ENCODE data around the gene SPATC1L. TPM values are rescaled to one million over a fixed set of nuclear protein-coding genes. Genes with fewer than 3 reads are reported as not detected.

Gene SPATC1L
- total RNA-seq, 2 donors from 2014 or later, result 6.2 to 6.9 TPM

DNA sequence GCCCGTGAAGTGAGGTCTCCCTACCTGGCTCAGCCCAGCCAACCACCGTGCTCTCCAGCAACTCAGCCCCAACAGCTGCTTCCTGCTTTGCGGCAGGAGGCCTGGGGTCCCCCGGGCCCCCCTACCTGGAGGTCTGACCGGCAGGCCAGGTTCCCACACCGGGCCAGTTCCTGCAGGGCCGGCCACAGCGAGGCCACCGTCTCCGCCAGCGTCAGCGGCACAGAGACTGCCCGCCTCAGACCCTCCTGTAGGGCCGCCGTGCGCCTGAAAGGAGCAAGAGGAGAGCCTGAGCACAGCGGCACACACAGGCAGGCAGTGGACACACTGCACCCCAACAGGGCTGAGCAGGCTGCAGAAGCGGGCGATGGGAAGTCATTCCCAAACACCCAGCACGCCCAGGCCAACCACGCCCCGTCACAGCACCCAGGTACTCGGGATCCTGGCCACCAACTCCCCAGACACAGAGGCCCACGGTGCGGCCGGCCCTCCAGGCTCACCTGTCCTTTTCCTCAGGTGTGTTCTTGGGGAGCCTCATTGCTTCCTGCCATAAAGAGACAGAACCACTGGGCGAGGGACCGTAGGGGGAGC, 45.8 kb downstream of the SPATC1L start:
- Histone ChIP-seq H3K9ac (ENCODE audit: low read depth in 2 of 2, low read length in 2 of 2) (no peak overlapping the region), H3K36me3 (no peaks in the 10 kb centered on the region), H3K4me1 (no peaks in the 10 kb centered on the region), H3K27me3 (no peaks in the 10 kb centered on the region), H3K4me3 (no peak overlapping the region), H3K9me3 (no peaks in the 10 kb centered on the region), H3K27ac (no peak overlapping the region)
- no peak for DNase-seq
- no peak for TF ChIP-seq CTCF (IDR thresholded peaks at IDR 0.05)
- intact Hi-C loops (cut with DNase I), result no loop called here

- no peak overlapping the region for H3K27ac ChIP-seq
- H3K4me3 ChIP-seq, result no peak overlapping the region
- H3K9ac ChIP-seq (ENCODE audit: low read depth in 2 of 2, low read length in 2 of 2), result no peak overlapping the region
- no peak for DNase-seq
- intact Hi-C loops (cut with DNase I), result no loop called here
- H3K36me3 ChIP-seq, result no peaks in the 10 kb centered on the region
- no peaks in the 10 kb centered on the region for H3K27me3 ChIP-seq
- TF ChIP-seq CTCF (IDR thresholded peaks at IDR 0.05), result no peak
- H3K9me3 ChIP-seq, result no peaks in the 10 kb centered on the region
- no peaks in the 10 kb centered on the region for H3K4me1 ChIP-seq
Observed at GRCh38 chr21:46137908-46138307, 46.4 kb downstream of the SPATC1L start.

DNA sequence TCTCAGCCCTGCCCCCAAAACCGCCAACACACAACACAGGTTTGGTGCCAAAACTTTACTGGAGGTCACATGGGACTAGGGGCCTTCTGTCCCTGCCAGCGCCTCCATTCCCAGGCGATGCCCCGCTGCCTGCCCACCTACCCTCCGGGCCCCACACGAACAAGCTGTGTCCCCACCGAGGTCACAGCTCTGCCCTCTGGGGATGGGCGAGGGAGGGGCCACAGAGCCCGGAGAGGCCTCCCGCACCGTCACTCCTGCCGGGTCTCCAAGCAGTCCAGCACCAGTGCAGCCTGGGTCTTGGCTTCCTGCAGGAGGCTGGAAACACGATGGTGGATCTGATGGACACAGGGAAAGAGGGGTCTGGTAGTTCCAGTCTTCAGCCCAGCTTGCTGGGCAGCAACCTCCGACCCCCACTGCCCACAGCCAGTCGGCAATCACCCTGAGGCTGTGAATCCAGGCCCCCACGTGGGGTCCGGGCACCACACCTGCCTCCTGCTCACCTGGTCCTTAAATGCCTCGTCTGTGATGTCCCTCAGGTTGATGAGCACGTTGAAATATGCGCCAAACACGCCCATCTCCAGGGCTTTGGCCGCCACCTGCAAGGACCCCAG, 47.4 kb downstream of the SPATC1L start:
- no peak for DNase-seq
- Histone ChIP-seq H3K4me1 (no peaks in the 10 kb centered on the region), H3K9me3 (no peaks in the 10 kb centered on the region), H3K9ac (ENCODE audit: low read depth in 2 of 2, low read length in 2 of 2) (no peak overlapping the region), H3K36me3 (no peaks in the 10 kb centered on the region), H3K27me3 (no peaks in the 10 kb centered on the region), H3K4me3 (no peak overlapping the region), H3K27ac (no peak overlapping the region)
- intact Hi-C loops (cut with DNase I), result no loop called here
- TF ChIP-seq CTCF (IDR thresholded peaks at IDR 0.05), result no peak

- Histone ChIP-seq H3K9me3 (no peaks in the 10 kb centered on the region), H3K4me3 (no peak overlapping the region), H3K27ac (no peak overlapping the region), H3K36me3 (no peaks in the 10 kb centered on the region), H3K9ac (ENCODE audit: low read depth in 2 of 2, low read length in 2 of 2) (no peak overlapping the region), H3K27me3 (no peaks in the 10 kb centered on the region), H3K4me1 (no peaks in the 10 kb centered on the region)
- intact Hi-C loops (cut with DNase I), result no loop called here
- DNase-seq, result no peak
- no peak for TF ChIP-seq CTCF (IDR thresholded peaks at IDR 0.05)
Observed at GRCh38 chr21:46135782-46136395, 48.4 kb downstream of the SPATC1L start.

DNA sequence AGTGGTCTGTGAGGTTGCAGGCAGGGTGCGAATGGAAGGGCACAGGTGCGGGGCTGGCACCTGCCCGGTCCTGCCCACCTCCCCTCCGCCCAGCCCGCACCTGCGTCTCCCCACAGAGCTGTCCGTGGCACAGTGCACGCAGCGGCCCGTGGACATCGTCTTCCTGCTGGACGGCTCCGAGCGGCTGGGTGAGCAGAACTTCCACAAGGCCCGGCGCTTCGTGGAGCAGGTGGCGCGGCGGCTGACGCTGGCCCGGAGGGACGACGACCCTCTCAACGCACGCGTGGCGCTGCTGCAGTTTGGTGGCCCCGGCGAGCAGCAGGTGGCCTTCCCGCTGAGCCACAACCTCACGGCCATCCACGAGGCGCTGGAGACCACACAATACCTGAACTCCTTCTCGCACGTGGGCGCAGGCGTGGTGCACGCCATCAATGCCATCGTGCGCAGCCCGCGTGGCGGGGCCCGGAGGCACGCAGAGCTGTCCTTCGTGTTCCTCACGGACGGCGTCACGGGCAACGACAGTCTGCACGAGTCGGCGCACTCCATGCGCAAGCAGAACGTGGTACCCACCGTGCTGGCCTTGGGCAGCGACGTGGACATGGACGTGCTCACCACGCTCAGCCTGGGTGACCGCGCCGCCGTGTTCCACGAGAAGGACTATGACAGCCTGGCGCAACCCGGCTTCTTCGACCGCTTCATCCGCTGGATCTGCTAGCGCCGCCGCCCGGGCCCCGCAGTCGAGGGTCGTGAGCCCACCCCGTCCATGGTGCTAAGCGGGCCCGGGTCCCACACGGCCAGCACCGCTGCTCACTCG, 52.2 kb downstream of the SPATC1L start:
- Histone ChIP-seq H3K9me3 (no peaks in the 10 kb centered on the region), H3K36me3 (no peaks in the 10 kb centered on the region), H3K9ac (ENCODE audit: low read depth in 2 of 2, low read length in 2 of 2) (no peak overlapping the region), H3K27me3 (no peaks in the 10 kb centered on the region), H3K27ac (no peak overlapping the region), H3K4me3 (no peak overlapping the region), H3K4me1 (no peaks in the 10 kb centered on the region)
- intact Hi-C loops (cut with DNase I), result no loop called here
- no peak for TF ChIP-seq CTCF (IDR thresholded peaks at IDR 0.05)
- DNase-seq, result no peak
